Activated naive CD8-positive, alpha-beta T cell (primary cell): Measurements from ENCODE around the gene MTAP.

Experiments used
- H3K27ac Mint-ChIP-seq: one replicate; pipeline ENCODE4 v1.8.0; 2021; ENCODE audit warnings: mixed read lengths
- H3K27me3 Mint-ChIP-seq: one replicate; pipeline ENCODE4 v1.8.0; 2021; ENCODE audit warnings: mixed read lengths
- H3K36me3 Mint-ChIP-seq: one replicate; pipeline ENCODE4 v1.8.0; 2021; ENCODE audit warnings: mixed read lengths
- H3K4me1 Mint-ChIP-seq: one replicate; pipeline ENCODE4 v1.8.0; 2021; ENCODE audit warnings: low read depth, mixed read lengths
- H3K4me3 Mint-ChIP-seq: one replicate; pipeline ENCODE4 v1.8.0; 2021; ENCODE audit warnings: mild to moderate bottlenecking, mixed read lengths
- H3K9me3 Mint-ChIP-seq: one replicate; pipeline ENCODE4 v1.8.0; 2021; ENCODE audit warnings: low read depth, mixed read lengths

The MTAP gene

GRCh38 chr9:21852754-21853153 lies 50.3 kb downstream of the MTAP start:
- H3K9me3 Mint-ChIP-seq, result no peaks in the 10 kb centered on the region
- no peak overlapping the region for H3K27ac Mint-ChIP-seq
- no peak overlapping the region for H3K4me3 Mint-ChIP-seq
- no peaks in the 10 kb centered on the region for H3K27me3 Mint-ChIP-seq
- H3K36me3 Mint-ChIP-seq, result peaks cover 41% of the 10 kb centered on the region
- H3K4me1 Mint-ChIP-seq, result peaks cover 20% of the 10 kb centered on the region

- Mint-ChIP-seq H3K9me3 (no peaks in the 10 kb centered on the region), H3K27me3 (no peaks in the 10 kb centered on the region), H3K4me1 (peaks cover 20% of the 10 kb centered on the region), H3K27ac (no peak overlapping the region), H3K36me3 (peaks cover 41% of the 10 kb centered on the region), H3K4me3 (no peak overlapping the region)
These were observed 51.0 kb downstream of the MTAP start for GRCh38 chr9:21853414-21853813.

GRCh38 chr9:21854119-21854518 lies 51.7 kb downstream of the MTAP start:
- Mint-ChIP-seq H3K36me3 (peaks cover 41% of the 10 kb centered on the region), H3K27ac (no peak overlapping the region), H3K4me1 (peaks cover 20% of the 10 kb centered on the region), H3K9me3 (no peaks in the 10 kb centered on the region), H3K27me3 (no peaks in the 10 kb centered on the region), H3K4me3 (no peak overlapping the region)

- no peak overlapping the region for H3K27ac Mint-ChIP-seq
- H3K9me3 Mint-ChIP-seq, result no peaks in the 10 kb centered on the region
- no peak overlapping the region for H3K4me3 Mint-ChIP-seq
- peaks cover 20% of the 10 kb centered on the region for H3K4me1 Mint-ChIP-seq
- H3K27me3 Mint-ChIP-seq, result no peaks in the 10 kb centered on the region
- peaks cover 45% of the 10 kb centered on the region for H3K36me3 Mint-ChIP-seq
These were observed 52.2 kb downstream of the MTAP start for GRCh38 chr9:21854594-21854993.

DNA sequence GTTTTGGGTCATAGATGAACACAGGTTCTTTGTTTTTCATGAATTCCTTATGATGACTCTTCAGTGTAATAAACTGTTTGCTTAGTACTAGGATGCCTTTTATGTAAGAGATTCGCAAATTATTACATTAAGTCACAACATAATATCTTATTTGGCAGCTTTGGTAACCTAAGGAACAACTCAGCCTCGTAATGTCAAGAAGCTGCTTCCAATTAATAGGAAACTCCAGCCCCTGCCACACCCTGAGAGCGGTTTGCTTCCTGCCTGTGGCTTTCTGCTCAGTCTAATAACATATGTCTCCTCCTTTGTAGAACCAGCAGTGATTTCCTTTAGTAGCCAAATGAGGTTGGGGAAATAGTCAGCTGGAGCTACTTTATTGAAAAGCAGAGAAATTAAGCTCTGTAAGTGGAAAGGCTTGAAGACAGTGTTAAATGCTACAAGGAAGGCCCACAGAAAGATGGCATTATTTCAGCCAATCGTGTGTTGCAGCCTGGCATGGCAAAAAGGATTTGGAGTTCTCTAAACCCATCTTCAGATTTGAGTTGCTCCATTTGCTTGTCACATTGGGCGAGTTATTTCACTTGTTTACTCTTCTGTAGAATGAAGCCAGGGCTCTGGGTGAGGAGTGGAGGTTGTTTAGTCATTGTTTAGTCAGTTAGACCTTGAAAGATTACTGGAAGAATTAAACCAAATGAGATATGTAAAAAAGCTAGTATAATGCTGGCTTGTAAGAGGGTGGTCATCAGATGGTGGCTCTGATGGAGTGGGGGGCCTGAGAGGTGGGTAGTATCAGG lies 54.1 kb downstream of the MTAP start:
- Mint-ChIP-seq H3K4me3 (no peak overlapping the region), H3K9me3 (no peaks in the 10 kb centered on the region), H3K27me3 (no peaks in the 10 kb centered on the region), H3K36me3 (peaks cover 46% of the 10 kb centered on the region), H3K4me1 (peaks cover 17% of the 10 kb centered on the region), H3K27ac (no peak overlapping the region)

DNA sequence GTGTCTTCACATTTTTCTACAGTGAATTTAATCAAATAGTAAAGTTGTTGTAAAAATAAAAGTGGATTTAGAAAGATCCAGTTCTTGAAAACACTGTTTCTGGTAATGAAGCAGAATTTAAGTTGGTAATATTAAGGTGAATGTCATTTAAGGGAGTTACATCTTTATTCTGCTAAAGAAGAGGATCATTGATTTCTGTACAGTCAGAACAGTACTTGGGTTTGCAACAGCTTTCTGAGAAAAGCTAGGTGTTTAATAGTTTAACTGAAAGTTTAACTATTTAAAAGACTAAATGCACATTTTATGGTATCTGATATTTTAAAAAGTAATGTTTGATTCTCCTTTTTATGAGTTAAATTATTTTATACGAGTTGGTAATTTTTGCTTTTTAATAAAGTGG lies 60.4 kb downstream of the MTAP start:
- H3K9me3 Mint-ChIP-seq, result no peaks in the 10 kb centered on the region
- peaks cover 3% of the 10 kb centered on the region for H3K4me1 Mint-ChIP-seq
- H3K4me3 Mint-ChIP-seq, result no peak overlapping the region
- peaks cover 49% of the 10 kb centered on the region for H3K36me3 Mint-ChIP-seq
- H3K27me3 Mint-ChIP-seq, result no peaks in the 10 kb centered on the region
- no peak overlapping the region for H3K27ac Mint-ChIP-seq

DNA sequence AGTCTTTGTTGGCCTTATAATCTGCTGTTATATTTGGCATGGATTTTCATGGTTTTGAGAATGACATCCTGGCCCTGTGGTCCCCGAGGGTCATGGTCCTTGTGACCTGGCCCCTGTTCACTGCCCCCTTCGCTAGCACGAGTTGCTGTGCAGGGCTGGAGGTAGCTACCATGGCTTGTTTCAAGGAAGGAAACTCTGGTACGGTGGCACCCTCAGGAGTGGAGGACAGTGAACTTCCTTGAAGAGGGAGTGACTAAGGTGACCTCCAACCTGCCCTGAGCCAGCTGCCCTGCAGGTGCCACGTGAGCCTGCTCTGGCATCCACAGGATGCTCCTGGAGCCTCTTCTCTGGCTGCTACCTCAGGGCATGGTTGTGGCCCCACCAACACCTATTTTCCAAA lies 62.1 kb downstream of the MTAP start:
- Mint-ChIP-seq H3K27me3 (no peaks in the 10 kb centered on the region), H3K9me3 (no peaks in the 10 kb centered on the region), H3K27ac (no peak overlapping the region), H3K4me3 (no peak overlapping the region), H3K36me3 (peaks cover 38% of the 10 kb centered on the region), H3K4me1 (peaks cover 3% of the 10 kb centered on the region)

- H3K36me3 Mint-ChIP-seq, result peaks cover 31% of the 10 kb centered on the region
- no peaks in the 10 kb centered on the region for H3K9me3 Mint-ChIP-seq
- H3K27ac Mint-ChIP-seq, result no peak overlapping the region
- peaks cover 3% of the 10 kb centered on the region for H3K4me1 Mint-ChIP-seq
- no peaks in the 10 kb centered on the region for H3K27me3 Mint-ChIP-seq
- H3K4me3 Mint-ChIP-seq, result no peak overlapping the region
These were observed 63.9 kb downstream of the MTAP start for GRCh38 chr9:21866302-21866701.

- H3K27ac Mint-ChIP-seq, result no peak overlapping the region
- H3K36me3 Mint-ChIP-seq, result peaks cover 40% of the 10 kb centered on the region
- H3K4me1 Mint-ChIP-seq, result no peaks in the 10 kb centered on the region
- no peaks in the 10 kb centered on the region for H3K9me3 Mint-ChIP-seq
- H3K4me3 Mint-ChIP-seq, result no peak overlapping the region
- H3K27me3 Mint-ChIP-seq, result no peaks in the 10 kb centered on the region
These were observed 69.0 kb downstream of the MTAP start for GRCh38 chr9:21871256-21871975.

GRCh38 chr9:21872696-21873095 lies 70.3 kb downstream of the MTAP start:
- Mint-ChIP-seq H3K9me3 (peaks cover 8% of the 10 kb centered on the region), H3K27ac (no peak overlapping the region), H3K4me3 (no peak overlapping the region), H3K4me1 (no peaks in the 10 kb centered on the region), H3K27me3 (no peaks in the 10 kb centered on the region), H3K36me3 (peaks cover 50% of the 10 kb centered on the region)

DNA sequence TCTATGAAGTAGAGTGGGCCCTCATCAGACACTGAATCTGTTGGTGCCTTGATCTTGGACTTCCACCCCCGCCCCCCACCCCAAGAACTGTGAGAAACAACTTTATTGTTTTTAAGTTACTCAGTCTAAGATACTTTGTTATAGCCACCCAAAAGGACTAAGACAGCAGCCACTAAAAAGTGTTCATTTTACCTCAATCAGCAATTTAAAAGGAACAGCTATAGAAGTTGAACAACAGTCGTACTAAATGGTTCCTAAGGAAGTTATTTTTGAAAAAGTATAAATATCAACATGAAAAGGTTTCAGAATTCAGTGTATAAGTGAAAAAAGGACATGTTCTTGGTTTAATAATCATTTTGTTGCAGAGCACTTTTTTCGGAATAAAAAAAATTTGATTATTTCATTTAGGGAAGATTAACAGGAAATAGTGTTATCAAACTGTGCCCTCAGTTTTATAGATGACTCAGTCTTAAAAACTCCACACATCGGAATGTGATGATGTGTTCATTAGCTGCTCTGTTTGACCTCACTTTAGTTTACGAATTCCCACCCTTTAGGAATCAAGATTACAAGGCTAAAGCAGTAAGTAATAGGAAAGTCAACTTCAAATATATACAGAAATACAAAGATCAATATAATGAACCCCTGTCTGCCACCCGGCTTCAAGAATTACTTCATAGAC lies 71.2 kb downstream of the MTAP start:
- Mint-ChIP-seq H3K4me1 (no peaks in the 10 kb centered on the region), H3K27ac (no peak overlapping the region), H3K27me3 (no peaks in the 10 kb centered on the region), H3K36me3 (peaks cover 58% of the 10 kb centered on the region), H3K4me3 (no peak overlapping the region), H3K9me3 (peaks cover 16% of the 10 kb centered on the region)

GRCh38 chr9:21875893-21876292 lies 73.5 kb downstream of the MTAP start:
- Mint-ChIP-seq H3K36me3 (peaks cover 78% of the 10 kb centered on the region), H3K4me3 (no peak overlapping the region), H3K4me1 (no peaks in the 10 kb centered on the region), H3K9me3 (peaks cover 26% of the 10 kb centered on the region), H3K27me3 (no peaks in the 10 kb centered on the region), H3K27ac (no peak overlapping the region)

- no peaks in the 10 kb centered on the region for H3K27me3 Mint-ChIP-seq
- no peak overlapping the region for H3K27ac Mint-ChIP-seq
- no peaks in the 10 kb centered on the region for H3K4me1 Mint-ChIP-seq
- H3K9me3 Mint-ChIP-seq, result peaks cover 27% of the 10 kb centered on the region
- H3K36me3 Mint-ChIP-seq, result peaks cover 60% of the 10 kb centered on the region
- H3K4me3 Mint-ChIP-seq, result no peak overlapping the region
These were observed 81.2 kb downstream of the MTAP start for GRCh38 chr9:21883642-21884041.

DNA sequence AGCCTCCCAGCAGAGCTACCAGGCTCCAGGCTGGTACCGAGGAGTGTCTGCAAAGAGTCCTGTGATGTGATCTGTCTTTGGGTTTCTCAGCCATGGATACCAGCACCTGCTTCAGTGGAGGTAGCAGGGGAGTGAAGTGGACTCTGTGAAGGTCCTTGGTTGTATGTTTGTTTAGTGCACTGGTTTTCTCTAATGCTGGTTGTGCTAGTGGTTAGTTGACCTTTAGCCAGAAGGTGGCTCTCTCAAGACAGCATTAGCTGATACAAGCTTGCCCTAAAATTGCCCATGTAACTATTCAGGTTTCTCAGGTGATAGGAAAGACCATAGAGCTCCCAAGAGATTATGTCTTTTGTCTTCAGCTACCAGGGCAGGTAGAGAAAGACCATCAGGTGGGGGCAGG lies 87.2 kb downstream of the MTAP start:
- H3K27ac Mint-ChIP-seq, result no peak overlapping the region
- no peaks in the 10 kb centered on the region for H3K4me1 Mint-ChIP-seq
- peaks cover 26% of the 10 kb centered on the region for H3K9me3 Mint-ChIP-seq
- H3K27me3 Mint-ChIP-seq, result no peaks in the 10 kb centered on the region
- H3K36me3 Mint-ChIP-seq, result peaks cover 59% of the 10 kb centered on the region
- H3K4me3 Mint-ChIP-seq, result no peak overlapping the region

DNA sequence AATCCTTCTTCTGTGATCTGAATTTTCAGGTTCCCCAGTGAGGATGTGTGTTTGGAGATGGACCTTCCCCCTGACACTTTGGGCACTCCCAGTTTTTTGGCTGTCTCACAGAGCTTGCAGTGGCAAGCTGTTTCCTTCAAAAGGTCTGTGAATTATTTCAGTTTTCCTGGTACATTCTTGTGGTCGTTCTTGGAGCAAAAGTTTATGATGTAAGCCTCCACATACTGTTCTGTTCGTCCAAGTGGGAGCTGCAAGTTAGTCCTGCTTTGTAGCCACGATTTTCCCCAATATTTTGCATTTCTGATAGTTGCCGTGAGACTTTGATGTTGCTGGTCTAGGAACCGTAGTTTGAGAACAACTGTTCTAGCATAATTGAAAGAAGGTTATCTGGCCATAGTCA lies 88.3 kb downstream of the MTAP start:
- Mint-ChIP-seq H3K27ac (no peak overlapping the region), H3K9me3 (peaks cover 25% of the 10 kb centered on the region), H3K4me3 (no peak overlapping the region), H3K4me1 (no peaks in the 10 kb centered on the region), H3K27me3 (no peaks in the 10 kb centered on the region), H3K36me3 (peaks cover 54% of the 10 kb centered on the region)
